IPS DF 6.9 (cell line): ENCODE results near the gene PLCL2.

ENCODE experiments used
- DNase-seq: peaks from one replicate; pipeline ENCODE4 v3.0.0-alpha.2; 2013; ENCODE audit warnings: low read depth, low spot score
- H3K27ac ChIP-seq: one replicate; pipeline ENCODE4 v1.5.1; 2013; ENCODE audit warnings: low read length, control low read depth
- H3K27me3 ChIP-seq: 2 replicates; pipeline ENCODE4 v1.6.1; 2013; ENCODE audit warnings: mild to moderate bottlenecking, low read length; ENCODE audit not compliant: control insufficient read depth, insufficient read depth
- H3K36me3 ChIP-seq: 2 replicates; pipeline ENCODE4 v1.6.1; 2013; ENCODE audit warnings: low read length; ENCODE audit not compliant: control insufficient read depth, insufficient read depth
- H3K4me1 ChIP-seq: 2 replicates; pipeline ENCODE4 v1.6.1; 2013; ENCODE audit warnings: low read length; ENCODE audit not compliant: control insufficient read depth, insufficient read depth
- H3K4me3 ChIP-seq: 2 replicates; pipeline ENCODE4 v1.5.1; 2013; ENCODE audit warnings: mild to moderate bottlenecking, low read length
- H3K9me3 ChIP-seq: 2 replicates; pipeline ENCODE4 v1.6.1; 2013; ENCODE audit warnings: low read length, inconsistent platforms; ENCODE audit not compliant: control insufficient read depth, insufficient read depth
- WGBS: extraction: QIAGEN DNeasy Blood & Tissue Kit; methylation state at CpG from one replicate; pipeline ENCODE4 v1.1.7; 2013; ENCODE audit warnings: mixed read lengths, missing lambda C conversion rate; ENCODE audit not compliant: insufficient read length, insufficient coverage; 5-methylcytosine and 5-hydroxymethylcytosine counted together

Gene PLCL2

DNA sequence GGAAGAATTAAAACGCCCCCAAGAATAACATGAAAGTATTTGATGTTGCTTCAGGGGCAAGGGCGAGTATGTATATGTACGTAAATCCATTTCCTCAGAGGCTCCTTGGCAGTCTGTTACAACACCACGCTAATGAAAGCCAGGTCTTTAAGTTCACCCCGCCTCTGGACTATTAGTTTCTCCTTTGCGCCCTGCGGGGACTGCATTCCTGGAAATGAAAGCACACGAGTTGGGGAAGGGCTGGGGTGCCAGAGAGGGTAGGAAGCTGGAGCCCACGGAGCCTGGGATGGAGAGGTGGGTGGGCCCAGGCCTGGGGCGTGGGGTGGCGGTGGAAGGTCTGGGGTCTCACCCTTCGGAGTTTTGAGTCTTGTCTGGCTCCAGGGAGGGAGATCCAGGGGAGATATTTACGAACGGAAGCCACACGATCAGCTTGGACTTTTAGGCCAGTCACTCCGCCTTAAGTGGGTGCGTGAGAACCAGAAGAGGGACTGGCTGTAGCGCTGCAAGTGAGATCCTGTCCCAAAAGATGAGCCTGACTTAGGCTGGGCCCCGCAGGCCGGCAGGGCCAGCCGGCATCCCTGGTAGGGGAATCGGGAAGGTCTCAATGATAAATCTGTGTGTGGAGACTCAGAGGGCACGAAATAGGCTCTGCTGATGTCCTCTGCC, 1.6 kb upstream of the PLCL2 start:
- WGBS, result no CpG with 5 or more reads among the region's 23 CpGs

DNA sequence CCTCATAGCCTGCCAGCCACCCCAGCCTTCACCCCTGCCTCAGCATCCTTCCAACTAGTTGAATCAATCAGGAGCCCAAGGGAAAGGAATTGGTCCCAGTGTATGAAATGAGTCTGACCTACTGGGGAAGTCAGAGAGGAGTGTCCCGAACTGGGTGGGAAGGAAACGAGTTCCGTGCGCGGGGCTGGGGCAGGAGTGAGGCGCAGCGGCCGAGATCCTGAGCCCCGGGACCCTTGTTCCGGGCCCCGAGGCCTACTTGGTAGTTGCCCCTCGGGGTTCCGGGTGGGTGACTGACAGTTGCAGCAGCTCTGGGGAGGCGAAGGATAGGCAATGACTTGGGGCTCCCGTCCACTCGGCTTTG, 1.1 kb upstream of the PLCL2 start:
- WGBS, result no CpG with 5 or more reads among the region's 16 CpGs
- peaks cover 4% of the 10 kb centered on the region; the same call in 1 of the 2 replicates for H3K27me3 ChIP-seq
- peak overlapping the region; percentile 56; the same call in 1 of the 2 replicates for H3K4me3 ChIP-seq

More for the DNA sequence above, 1.6 kb upstream of the PLCL2 start:
- Histone ChIP-seq H3K27ac (no peak overlapping the region), H3K36me3 (no peaks in the 10 kb centered on the region), H3K4me1 (no peaks in the 10 kb centered on the region), H3K9me3 (no peaks in the 10 kb centered on the region), H3K4me3 (no peak overlapping the region), H3K27me3 (peaks cover 4% of the 10 kb centered on the region; the same call in 1 of the 2 replicates)
- no peak for DNase-seq

GRCh38 chr3:16884084-16884747, 539 bp upstream of the PLCL2 start:
- H3K27ac ChIP-seq, result no peak overlapping the region
- DNase-seq, result peak; percentile 31
- no CpG with 5 or more reads among the region's 81 CpGs for WGBS

More for the DNA sequence above, 1.1 kb upstream of the PLCL2 start:
- Histone ChIP-seq H3K4me1 (no peaks in the 10 kb centered on the region), H3K9me3 (no peaks in the 10 kb centered on the region), H3K36me3 (no peaks in the 10 kb centered on the region), H3K27ac (no peak overlapping the region)
- DNase-seq, result no peak

DNA sequence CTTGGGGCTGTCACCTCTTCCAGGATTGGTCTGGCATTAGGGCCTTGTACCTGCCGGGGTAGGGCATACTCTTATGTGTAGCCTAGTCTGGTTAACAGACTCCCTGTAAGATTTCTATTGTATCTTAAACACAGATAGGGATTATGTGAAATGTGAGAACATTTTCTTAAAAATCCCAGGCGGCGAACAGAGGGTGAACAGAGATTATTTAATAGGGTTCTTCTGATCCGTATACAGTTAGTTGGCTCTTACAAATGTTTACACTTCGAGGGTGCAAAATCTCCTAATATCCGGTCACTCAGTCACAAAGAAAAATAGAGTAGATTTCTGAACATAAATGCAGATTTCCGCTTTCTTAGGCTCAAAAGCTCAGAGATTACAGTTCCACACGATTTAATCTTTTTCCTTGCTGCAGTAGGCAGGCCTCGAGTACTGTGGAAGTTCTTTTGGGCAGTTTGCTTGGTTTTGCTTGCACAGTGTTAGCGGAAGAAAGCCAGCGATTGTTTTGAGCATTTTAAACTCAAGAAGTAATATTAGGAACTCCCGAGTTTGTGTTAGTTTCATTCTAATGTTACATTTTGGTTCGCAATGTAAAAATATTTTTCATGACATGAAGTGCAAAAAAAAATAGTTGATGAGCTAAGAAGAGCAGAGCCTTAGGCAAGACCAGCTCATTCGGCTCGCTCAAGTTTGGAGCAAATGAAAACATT, 993 bp downstream of the PLCL2 start:
- Histone ChIP-seq H3K27me3 (peaks cover 4% of the 10 kb centered on the region; the same call in 1 of the 2 replicates), H3K4me1 (peaks cover under 1% of the 10 kb centered on the region; the same call in 1 of the 2 replicates), H3K27ac (no peak overlapping the region), H3K36me3 (no peaks in the 10 kb centered on the region), H3K4me3 (peak overlapping the region; percentile 56; the same call in 1 of the 2 replicates), H3K9me3 (no peaks in the 10 kb centered on the region)
- WGBS, result no CpG with 5 or more reads among the region's 15 CpGs
- DNase-seq, result no peak

More at GRCh38 chr3:16884084-16884747, 539 bp upstream of the PLCL2 start:
- H3K36me3 ChIP-seq, result no peaks in the 10 kb centered on the region
- no peaks in the 10 kb centered on the region for H3K9me3 ChIP-seq
- peak overlapping the region; percentile 56 for H3K4me3 ChIP-seq
- H3K4me1 ChIP-seq, result no peaks in the 10 kb centered on the region
- peaks cover 4% of the 10 kb centered on the region; the same call in 1 of the 2 replicates for H3K27me3 ChIP-seq

DNA sequence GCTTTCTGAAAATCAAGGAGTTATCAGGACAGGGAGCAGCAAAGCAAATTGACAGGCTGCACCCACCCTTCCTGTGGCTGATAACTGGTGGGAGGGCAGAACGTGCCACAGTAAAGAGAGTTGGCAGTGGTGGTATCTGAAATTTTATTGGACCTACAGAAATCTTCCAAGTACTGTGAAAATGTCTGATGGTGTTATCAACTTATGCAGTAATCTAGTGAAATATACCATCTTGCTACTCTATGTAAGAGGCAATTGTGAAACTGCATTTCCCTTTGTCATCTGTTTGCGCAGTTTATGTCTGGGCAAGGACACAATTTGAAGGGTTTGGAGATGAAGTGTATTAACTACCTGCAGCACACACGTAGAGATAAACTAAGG, 1.5 kb downstream of the PLCL2 start:
- no CpG with 5 or more reads among the region's 3 CpGs for WGBS
- no peak overlapping the region for H3K27ac ChIP-seq
- no peak for DNase-seq
- peaks cover 4% of the 10 kb centered on the region; the same call in 1 of the 2 replicates for H3K27me3 ChIP-seq
- H3K9me3 ChIP-seq, result no peaks in the 10 kb centered on the region
- no peak overlapping the region for H3K4me3 ChIP-seq
- H3K36me3 ChIP-seq, result no peaks in the 10 kb centered on the region
- peaks cover 2% of the 10 kb centered on the region; the same call in 1 of the 2 replicates for H3K4me1 ChIP-seq

DNA sequence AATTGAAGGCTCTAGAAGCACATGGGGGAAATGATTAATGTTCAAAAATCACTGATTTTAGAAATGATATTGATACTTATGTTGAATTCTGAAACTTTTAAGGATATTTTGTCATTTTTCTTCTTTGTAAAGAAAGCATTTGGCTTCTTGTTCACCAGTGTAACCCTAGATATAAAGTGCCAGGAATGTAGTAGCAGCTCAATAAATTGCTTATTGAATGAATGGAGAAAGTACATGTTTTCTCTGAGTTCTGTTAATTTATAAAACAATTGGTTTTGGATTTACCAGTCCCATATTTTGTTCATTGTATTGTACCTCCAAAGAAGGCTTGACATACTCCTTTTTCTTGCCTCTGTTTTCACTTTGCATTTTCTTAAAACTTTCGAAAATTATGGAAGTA, 2.4 kb downstream of the PLCL2 start:
- Histone ChIP-seq H3K27ac (no peak overlapping the region), H3K27me3 (peaks cover 4% of the 10 kb centered on the region; the same call in 1 of the 2 replicates), H3K9me3 (no peaks in the 10 kb centered on the region), H3K4me3 (no peak overlapping the region), H3K4me1 (peaks cover 2% of the 10 kb centered on the region; the same call in 1 of the 2 replicates), H3K36me3 (no peaks in the 10 kb centered on the region)
- DNase-seq, result no peak
- no CpG with 5 or more reads among the region's 1 CpG for WGBS

- H3K9me3 ChIP-seq, result no peaks in the 10 kb centered on the region
- peaks cover 3% of the 10 kb centered on the region; the same call in 1 of the 2 replicates for H3K27me3 ChIP-seq
- WGBS, result no CpG with 5 or more reads among the region's 3 CpGs
- no peak overlapping the region for H3K4me3 ChIP-seq
- DNase-seq, result no peak
- no peak overlapping the region for H3K27ac ChIP-seq
- peaks cover 2% of the 10 kb centered on the region; the same call in 1 of the 2 replicates for H3K4me1 ChIP-seq
- no peaks in the 10 kb centered on the region for H3K36me3 ChIP-seq
Observed at GRCh38 chr3:16888356-16888755, 3.6 kb downstream of the PLCL2 start.

- no peaks in the 10 kb centered on the region; the same call in 1 of the 2 replicates for H3K27me3 ChIP-seq
- H3K4me1 ChIP-seq, result peaks cover 2% of the 10 kb centered on the region; the same call in 1 of the 2 replicates
- no peaks in the 10 kb centered on the region for H3K9me3 ChIP-seq
- no peaks in the 10 kb centered on the region for H3K36me3 ChIP-seq
- no peak overlapping the region for H3K27ac ChIP-seq
- no CpG with 5 or more reads among the region's 9 CpGs for whole genome bisulfite sequencing
- no peak for DNase-seq
- H3K4me3 ChIP-seq, result no peak overlapping the region
Observed at GRCh38 chr3:16888785-16889607, 4.2 kb downstream of the PLCL2 start.

DNA sequence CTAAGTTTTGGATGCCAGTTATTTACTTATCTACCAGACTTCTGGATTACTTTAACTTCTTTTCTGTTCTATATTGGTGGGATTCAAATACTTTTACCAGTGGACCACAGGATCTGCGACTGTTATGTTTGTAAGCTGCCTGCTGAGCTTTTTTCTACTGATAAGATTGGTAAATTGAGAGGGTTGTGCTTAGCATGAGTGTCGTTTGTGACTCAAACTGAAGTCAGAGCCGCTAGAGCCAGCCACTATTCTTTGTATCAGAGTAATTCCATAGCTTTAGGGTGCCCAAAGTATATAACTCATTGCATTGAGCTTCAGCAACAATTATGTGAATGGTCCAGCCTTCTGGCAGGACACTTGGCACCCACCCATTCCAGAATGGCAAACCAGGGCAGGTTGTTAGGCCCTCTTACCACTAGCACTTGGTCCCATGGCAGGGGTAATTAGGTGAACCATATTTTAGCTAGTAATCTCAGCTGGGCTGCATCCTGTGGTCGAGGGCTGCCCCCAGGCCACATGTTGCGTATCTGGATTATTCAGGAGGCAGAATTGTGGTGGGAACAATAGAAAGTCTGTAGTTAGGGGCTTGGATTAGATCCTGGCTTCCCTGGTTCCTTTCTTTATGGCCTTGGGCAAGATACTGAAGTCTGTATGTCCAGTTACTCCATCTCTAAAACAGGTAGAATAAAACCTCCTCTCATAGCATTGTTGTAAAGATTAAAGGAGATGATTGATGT, 6.0 kb downstream of the PLCL2 start:
- Histone ChIP-seq H3K27me3 (no peaks in the 10 kb centered on the region), H3K4me3 (no peak overlapping the region), H3K4me1 (peaks cover 2% of the 10 kb centered on the region; the same call in 1 of the 2 replicates), H3K36me3 (no peaks in the 10 kb centered on the region), H3K27ac (no peak overlapping the region), H3K9me3 (no peaks in the 10 kb centered on the region)
- WGBS, result no CpG with 5 or more reads among the region's 5 CpGs
- DNase-seq, result no peak
